Hepatocyte (in vitro differentiated cells): ENCODE results near the gene MPI. TPM values are rescaled to one million over a fixed set of nuclear protein-coding genes. Genes with fewer than 3 reads are reported as not detected.

Source experiments
- DNase-seq: peaks from one replicate; pipeline ENCODE4 v3.0.0-alpha.2; 2016; ENCODE audit warnings: low spot score
- H2AFZ ChIP-seq: fragments of 200-600 bp; sonication (generic); 2 replicates; pipeline ENCODE4 v1.6.0; 2016; ENCODE audit warnings: antibody characterized with exemption, mild to moderate bottlenecking
- H3K27ac ChIP-seq: fragments of 200-600 bp; sonication (generic); 2 replicates; pipeline ENCODE4 v1.5.1; 2016; ENCODE audit warnings: mild to moderate bottlenecking
- H3K27me3 ChIP-seq: fragments of 200-600 bp; sonication (generic); 2 replicates; pipeline ENCODE4 v1.6.1; 2016
- H3K36me3 ChIP-seq: fragments of 200-600 bp; sonication (generic); replicated peaks from 2 replicates; pipeline ENCODE4 v1.5.1; 2016; ENCODE audit warnings: low read depth; ENCODE audit not compliant: insufficient read depth
- H3K4me1 ChIP-seq: fragments of 200-600 bp; sonication (generic); 2 replicates; pipeline ENCODE4 v1.5.1; 2016; ENCODE audit warnings: mild to moderate bottlenecking, moderate library complexity; ENCODE audit not compliant: insufficient read depth
- H3K4me2 ChIP-seq: fragments of 200-600 bp; sonication (generic); 2 replicates; pipeline ENCODE4 v1.6.0; 2016
- H3K4me3 ChIP-seq: fragments of 200-600 bp; sonication (generic); 2 replicates; pipeline ENCODE4 v1.5.1; 2016; ENCODE audit warnings: mild to moderate bottlenecking
- H3K79me2 ChIP-seq: fragments of 200-600 bp; sonication (generic); 2 replicates; pipeline ENCODE4 v1.6.0; 2017; ENCODE audit warnings: mild to moderate bottlenecking
- H3K9me2 ChIP-seq: fragments of 200-600 bp; sonication (generic); replicated peaks from 2 replicates; pipeline ENCODE4 v1.6.0; 2017; ENCODE audit warnings: mild to moderate bottlenecking; ENCODE audit not compliant: insufficient read depth
- H3K9me3 ChIP-seq: fragments of 200-600 bp; sonication (generic); 2 replicates; pipeline ENCODE4 v1.5.1; 2016; ENCODE audit warnings: low read depth, mild to moderate bottlenecking
- H4K20me1 ChIP-seq: fragments of 200-600 bp; sonication (generic); 2 replicates; pipeline ENCODE4 v1.6.0; 2016; ENCODE audit warnings: mild to moderate bottlenecking; ENCODE audit not compliant: insufficient read depth, poor library complexity, severe bottlenecking
- CTCF ChIP-seq: fragments of 200-600 bp; sonication (generic); IDR thresholded peaks from 2 replicates; pipeline ENCODE4 v1.5.1; 2016; ENCODE audit warnings: antibody characterized with exemption, mild to moderate bottlenecking; ENCODE audit not compliant: poor library complexity
- EZH2 ChIP-seq: fragments of 200-600 bp; sonication (generic); IDR thresholded peaks from 2 replicates; pipeline ENCODE4 v1.6.1; 2016; ENCODE audit warnings: antibody characterized with exemption, mild to moderate bottlenecking, borderline replicate concordance
- EZH2phosphoT487 ChIP-seq: fragments of 200-600 bp; sonication (generic); IDR thresholded peaks from one replicate; pipeline ENCODE4 v1.6.1; 2018; ENCODE audit warnings: antibody characterized with exemption, mild to moderate bottlenecking, low read depth, moderate library complexity; ENCODE audit not compliant: unreplicated experiment, severe bottlenecking
- WGBS: methylation state at CpG from one replicate; pipeline ENCODE4 v1.1.6; 2016; ENCODE audit warnings: low lambda C conversion rate; ENCODE audit errors: missing lambda C conversion rate; 5-methylcytosine and 5-hydroxymethylcytosine counted together
- polyA plus RNA-seq: library from polyadenylated mRNA; unstranded; fragments of >200 nt; fragmentation: Nextera tagmentation; extraction: Ambion mirVana; gene quantifications from 2 replicates; pipeline ENCODE4 v1.2.1, GENCODE V29; 2016
- total RNA-seq: library from RNA; depleted of rRNA; stranded (reverse); fragments of >200 nt; gene quantifications from 2 replicates; pipeline ENCODE4 v1.2.3, GENCODE V29; 2014

The MPI gene
- total and polyA plus RNA-seq, 2 experiments from 2014 or later, result 32.8 to 41.1 TPM

GRCh38 chr15:74873756-74874424 is 16.0 kb upstream of the MPI start:
- DNase-seq, result peak; percentile 37
- H3K4me1 ChIP-seq, result peaks cover 36% of the 10 kb centered on the region
- WGBS, result 50% methylated on average over 16 of the region's 16 CpGs
- no peaks in the 10 kb centered on the region for H3K9me2 ChIP-seq
- peaks cover 36% of the 10 kb centered on the region for H3K79me2 ChIP-seq
- H3K9me3 ChIP-seq, result no peaks in the 10 kb centered on the region
- no peaks in the 10 kb centered on the region for H3K27me3 ChIP-seq
- no peak for TF ChIP-seq EZH2
- no peak for TF ChIP-seq EZH2phosphoT487
- TF ChIP-seq CTCF, result no peak
- peaks cover 22% of the 10 kb centered on the region for H4K20me1 ChIP-seq
- no peaks in the 10 kb centered on the region for H3K36me3 ChIP-seq
- H3K4me2 ChIP-seq, result peak overlapping the region; percentile 91
- peak overlapping the region; percentile 58 for H3K27ac ChIP-seq
- H3K4me3 ChIP-seq, result peak overlapping the region; percentile 48
- peak overlapping the region; percentile 95 for H2AFZ ChIP-seq

DNA sequence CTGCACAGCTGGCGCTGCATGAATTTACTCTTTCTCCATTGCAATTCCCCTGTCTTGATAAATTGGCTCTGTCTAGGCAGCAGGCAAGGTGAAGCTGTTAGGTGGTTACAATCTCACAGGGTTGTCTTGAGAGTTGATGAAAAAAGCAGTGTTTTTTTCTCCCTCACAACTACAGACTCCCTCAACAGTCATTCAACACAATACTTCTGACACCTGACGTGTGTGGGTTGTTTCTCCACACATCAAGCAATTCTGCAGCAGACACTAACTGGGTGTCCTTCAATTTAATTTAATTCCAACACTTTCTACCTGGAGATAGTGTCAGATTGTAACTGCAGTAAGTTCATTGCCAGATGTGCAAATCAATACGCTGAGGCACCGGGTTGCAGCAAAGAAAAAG is 11.6 kb upstream of the MPI start:
- WGBS, result 94% methylated on average over 4 of the region's 4 CpGs
- H3K27me3 ChIP-seq, result no peaks in the 10 kb centered on the region

DNA sequence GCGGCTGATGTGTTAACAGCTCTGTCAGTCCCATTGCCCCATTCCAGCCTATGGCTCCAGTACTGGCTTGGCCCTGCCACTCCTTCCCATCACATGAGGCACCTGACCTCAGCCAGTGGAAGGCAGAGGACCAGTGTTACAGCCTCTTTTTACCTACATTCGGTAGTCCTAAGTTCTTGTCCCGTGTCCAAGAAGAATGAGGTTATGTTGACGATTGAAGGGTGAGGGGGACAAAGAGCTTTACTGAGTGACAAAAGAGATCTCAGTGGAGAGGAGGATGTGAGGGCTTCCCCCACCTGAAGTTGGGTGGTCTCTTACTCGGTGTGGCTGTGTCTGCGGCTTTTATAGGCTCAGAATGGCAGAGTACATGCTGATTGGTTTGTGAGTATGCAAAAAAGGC is 7.3 kb upstream of the MPI start:
- Histone ChIP-seq H3K4me1 (no peaks in the 10 kb centered on the region), H3K79me2 (no peaks in the 10 kb centered on the region), H3K4me3 (no peak overlapping the region), H3K9me2 (no peaks in the 10 kb centered on the region), H4K20me1 (no peaks in the 10 kb centered on the region), H3K36me3 (no peaks in the 10 kb centered on the region), H3K9me3 (no peaks in the 10 kb centered on the region), H2AFZ (no peak overlapping the region), H3K27me3 (no peaks in the 10 kb centered on the region), H3K4me2 (no peak overlapping the region), H3K27ac (no peak overlapping the region)
- DNase-seq, result no peak
- TF ChIP-seq CTCF (no peak), EZH2 (no peak), EZH2phosphoT487 (no peak)
- WGBS, result 76% methylated on average over 6 of the region's 6 CpGs

More for the DNA sequence above, 11.6 kb upstream of the MPI start:
- Histone ChIP-seq H3K4me1 (no peaks in the 10 kb centered on the region), H3K36me3 (no peaks in the 10 kb centered on the region), H3K79me2 (no peaks in the 10 kb centered on the region), H3K4me3 (no peak overlapping the region), H3K9me2 (no peaks in the 10 kb centered on the region), H4K20me1 (no peaks in the 10 kb centered on the region), H3K4me2 (no peak overlapping the region), H2AFZ (no peak overlapping the region), H3K27ac (no peak overlapping the region), H3K9me3 (no peaks in the 10 kb centered on the region)
- TF ChIP-seq CTCF (no peak), EZH2phosphoT487 (no peak), EZH2 (no peak)
- no peak for DNase-seq
